ENCODE measurements around the gene CEP152.

GRCh38 chr15:48712546-48712945 lies 98.3 kb downstream of the CEP152 start:
- TF ChIP-seq CTCF (IDR thresholded peaks at IDR 0.05), result no peak
- TF ChIP-seq EZH2 (IDR thresholded peaks at IDR 0.05), result no peak

Measured in neural progenitor cell (in vitro differentiated cells).